Measurements from ENCODE around the gene EDN1.

Gene EDN1

DNA sequence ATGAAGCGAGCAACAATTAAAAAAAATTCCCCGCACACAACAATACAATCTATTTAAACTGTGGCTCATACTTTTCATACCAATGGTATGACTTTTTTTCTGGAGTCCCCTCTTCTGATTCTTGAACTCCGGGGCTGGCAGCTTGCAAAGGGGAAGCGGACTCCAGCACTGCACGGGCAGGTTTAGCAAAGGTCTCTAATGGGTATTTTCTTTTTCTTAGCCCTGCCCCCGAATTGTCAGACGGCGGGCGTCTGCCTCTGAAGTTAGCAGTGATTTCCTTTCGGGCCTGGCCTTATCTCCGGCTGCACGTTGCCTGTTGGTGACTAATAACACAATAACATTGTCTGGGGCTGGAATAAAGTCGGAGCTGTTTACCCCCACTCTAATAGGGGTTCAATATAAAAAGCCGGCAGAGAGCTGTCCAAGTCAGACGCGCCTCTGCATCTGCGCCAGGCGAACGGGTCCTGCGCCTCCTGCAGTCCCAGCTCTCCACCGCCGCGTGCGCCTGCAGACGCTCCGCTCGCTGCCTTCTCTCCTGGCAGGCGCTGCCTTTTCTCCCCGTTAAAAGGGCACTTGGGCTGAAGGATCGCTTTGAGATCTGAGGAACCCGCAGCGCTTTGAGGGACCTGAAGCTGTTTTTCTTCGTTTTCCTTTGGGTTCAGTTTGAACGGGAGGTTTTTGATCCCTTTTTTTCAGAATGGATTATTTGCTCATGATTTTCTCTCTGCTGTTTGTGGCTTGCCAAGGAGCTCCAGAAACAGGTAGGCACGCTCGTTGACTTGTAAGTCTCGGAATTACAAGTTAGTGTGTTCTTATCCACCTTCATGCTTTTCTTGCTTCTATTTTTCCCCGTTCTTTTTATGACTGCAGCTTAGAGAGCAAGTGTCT, at the start of gene EDN1:
Gene EDN1, plus strand, starts transcription at position 429 of the 888 bp plus-strand sequence. Its CDS starts 269 bp downstream, at position 698.
- DNase-seq, result peak; percentile 33 to 55

DNA sequence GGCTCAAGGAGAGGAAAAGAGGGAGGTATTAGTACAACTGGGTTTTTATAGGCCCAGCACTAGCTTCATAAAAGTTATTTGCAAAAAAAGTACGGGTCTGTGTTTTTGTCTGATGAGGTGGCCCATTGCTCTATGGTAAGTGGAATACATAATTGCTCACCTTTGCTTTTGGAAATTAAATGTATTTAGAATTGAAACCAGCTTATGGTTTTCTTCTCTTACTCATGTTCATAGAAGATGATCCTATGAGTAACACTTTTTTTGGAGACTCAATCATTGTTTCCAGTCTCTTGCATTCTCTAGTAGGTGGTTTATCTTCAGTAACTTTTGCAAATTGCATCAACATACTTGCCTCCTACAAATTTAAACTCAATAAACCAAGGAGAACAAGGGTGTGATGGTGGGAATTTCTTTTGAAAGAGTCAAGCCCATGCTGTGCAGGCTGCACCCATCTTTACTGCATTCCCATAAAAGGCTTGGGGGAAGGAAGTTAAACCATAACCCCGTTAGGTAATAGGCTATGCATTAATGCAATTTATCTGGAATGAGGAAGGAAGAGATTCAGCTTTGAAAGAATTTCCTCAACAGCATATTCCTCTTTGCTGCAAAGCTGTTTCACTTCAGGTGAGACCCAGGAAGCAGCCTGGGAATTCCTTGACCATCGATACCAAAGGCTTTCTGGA, 48.5 kb upstream of the EDN1 start:
- DNase-seq, result no peak

- no peak for DNase-seq
These were observed 47.0 kb upstream of the EDN1 start for GRCh38 chr6:12243169-12243568.

DNA sequence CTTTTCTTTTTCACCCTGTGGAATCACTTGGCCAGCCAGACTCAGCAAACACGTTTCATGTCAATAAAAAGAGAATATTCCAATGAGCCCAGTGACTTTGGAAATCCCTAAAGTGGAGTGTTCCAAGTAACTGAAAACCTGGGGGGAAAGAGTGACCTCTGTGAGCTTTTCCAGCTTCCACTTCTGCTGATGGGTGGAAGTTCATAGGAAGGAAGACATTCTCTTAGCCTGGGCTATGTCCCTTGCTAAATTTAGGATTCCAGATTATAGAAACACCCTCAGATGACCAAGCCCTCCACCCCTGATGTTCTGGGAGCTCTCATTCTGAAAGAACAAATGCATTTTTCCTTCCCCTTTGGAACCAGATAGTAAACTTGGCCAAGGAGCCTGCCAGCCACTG, 44.8 kb upstream of the EDN1 start:
- DNase-seq, result no peak

- no peak for DNase-seq
These were observed 44.1 kb upstream of the EDN1 start for GRCh38 chr6:12245763-12246718.

DNA sequence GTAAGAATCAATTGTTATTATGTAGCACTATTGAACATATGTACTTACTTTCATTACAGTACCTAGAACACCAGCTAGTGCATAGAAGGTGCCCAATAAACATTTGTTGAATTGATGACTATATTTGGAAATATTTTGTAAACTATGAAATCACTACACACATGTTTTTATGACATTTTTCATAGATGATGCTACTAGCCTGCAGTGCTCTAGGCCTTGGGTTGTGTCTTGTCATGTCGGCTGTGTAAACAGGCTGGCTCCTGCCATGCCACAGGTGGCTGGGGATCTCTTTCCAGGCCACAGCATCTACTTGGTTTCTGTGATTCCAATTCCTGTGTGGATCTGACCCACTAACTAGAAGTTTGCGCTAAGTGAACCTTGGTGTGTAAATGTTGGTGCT, 43.3 kb upstream of the EDN1 start:
- DNase-seq, result no peak

DNA sequence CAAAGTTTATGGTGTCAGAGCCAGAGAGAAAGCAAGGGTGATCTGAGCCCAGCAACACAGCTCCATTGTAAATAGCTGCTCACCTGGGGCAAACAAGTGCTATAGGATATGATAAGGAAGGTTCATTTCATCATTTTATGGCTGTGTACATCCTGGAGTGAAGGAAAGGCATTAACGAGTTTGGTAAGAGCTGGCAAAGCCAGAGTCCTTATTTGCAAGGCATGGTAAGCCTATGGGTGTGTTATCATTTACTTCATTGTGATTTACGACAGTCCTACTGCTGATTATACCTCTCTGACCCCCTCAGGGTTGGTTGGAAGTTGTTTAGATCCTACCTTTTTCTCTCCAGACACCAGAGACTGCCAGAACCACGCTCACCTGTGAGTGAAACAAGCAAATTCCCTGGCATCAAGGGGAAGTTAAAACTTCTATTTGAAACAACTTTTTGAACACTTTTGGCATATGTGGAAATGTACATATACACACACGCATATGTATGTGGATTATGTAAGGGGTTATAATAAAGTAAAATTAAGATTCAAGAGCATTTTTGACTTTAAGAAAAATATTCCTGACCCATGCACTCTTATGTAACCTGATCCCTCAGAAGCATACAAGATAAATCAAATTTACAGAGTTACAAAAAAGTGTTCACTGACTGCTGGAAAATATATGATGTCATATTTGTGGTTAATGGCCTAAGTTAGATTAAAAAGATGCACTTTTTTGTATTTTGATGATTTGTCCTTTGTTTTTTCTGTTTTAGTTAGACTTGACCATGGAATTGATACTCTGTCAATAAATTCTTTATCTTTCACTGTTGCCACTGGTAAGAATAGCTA, 40.4 kb upstream of the EDN1 start:
- no peak for DNase-seq

- DNase-seq, result no peak
These were observed 39.8 kb upstream of the EDN1 start for GRCh38 chr6:12250383-12250770.

DNA sequence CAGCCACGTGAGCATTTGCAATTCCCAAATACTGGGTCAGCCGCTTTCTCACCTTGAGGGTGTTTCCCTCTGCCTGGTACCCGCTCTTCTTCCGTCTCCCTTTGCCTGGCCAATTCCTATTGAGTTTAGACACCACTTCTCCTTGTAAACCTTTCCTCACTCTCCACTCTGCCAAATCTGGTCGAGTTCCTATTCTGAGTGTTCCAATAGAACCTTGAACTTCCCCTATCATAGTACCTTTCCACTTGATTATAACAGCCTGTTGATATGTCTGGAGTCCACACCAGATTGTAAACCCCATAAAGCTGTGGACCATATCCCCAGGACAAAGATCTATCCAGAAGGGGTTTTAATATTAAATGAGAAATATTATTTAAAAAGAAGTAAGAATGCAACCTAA, 36.0 kb upstream of the EDN1 start:
- no peak for DNase-seq

DNA sequence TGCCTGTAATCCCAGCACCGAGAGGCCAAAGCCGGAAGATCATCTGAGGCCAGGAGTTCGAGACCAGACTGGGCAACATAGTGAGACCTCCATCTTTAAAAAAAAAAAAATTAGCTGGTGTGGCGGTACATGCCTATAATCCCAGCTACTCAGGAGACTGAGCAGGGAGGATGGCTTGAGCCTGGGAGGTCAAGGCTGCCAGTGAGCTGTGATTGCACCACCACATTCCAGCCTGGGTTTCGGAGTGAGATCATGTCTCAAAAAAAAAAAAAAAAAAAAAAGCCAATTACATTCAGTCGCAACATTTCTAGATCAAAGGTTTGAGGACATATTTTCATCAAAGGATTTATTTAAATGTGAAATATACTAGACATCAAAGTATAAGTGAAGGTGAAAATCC, 32.0 kb upstream of the EDN1 start:
- DNase-seq, result no peak

GRCh38 chr6:12258591-12259075, 31.5 kb upstream of the EDN1 start:
- no peak for DNase-seq

GRCh38 chr6:12260458-12261093, 29.6 kb upstream of the EDN1 start:
- no peak for DNase-seq

GRCh38 chr6:12261502-12261901, 28.7 kb upstream of the EDN1 start:
- DNase-seq, result no peak

DNA sequence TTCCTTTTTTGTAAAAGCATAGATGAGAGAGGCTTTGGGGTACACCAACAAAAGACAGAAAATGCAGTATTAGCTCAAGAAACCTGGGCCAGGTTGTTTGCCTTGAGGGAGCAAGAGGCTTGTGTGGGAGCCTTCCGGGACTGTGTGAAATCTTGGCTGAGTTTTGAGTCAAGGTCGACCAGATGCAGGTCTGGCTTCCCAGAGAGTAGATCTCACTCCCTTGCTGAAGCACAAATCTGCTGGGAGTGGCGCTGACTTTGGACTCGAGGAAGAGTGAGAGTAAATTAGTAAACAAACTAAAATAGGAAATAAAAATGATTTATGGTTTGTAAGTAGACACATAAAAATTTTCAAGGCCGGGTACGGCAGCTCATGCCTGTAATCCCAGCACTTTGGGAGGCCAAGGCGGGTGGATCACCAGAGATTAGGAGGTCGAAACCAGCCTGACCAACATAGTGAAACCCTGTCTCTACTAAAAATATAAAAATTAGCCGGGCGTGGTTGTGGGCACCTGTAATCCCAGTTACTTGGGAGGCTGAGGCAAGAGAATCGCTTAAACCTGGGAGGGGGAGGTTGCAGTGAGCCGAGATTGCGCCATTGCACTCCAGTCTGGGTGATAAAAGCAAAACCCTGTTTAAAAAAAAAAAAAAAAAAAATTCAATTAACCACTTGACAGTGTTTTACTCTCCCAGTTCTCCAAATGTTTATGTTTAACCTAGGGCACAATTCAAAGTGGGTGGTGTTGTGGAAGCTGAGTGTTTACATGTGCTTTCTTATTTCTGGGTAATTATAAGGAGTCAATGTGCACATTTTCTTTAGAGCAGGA, 27.7 kb upstream of the EDN1 start:
- DNase-seq, result no peak

DNA sequence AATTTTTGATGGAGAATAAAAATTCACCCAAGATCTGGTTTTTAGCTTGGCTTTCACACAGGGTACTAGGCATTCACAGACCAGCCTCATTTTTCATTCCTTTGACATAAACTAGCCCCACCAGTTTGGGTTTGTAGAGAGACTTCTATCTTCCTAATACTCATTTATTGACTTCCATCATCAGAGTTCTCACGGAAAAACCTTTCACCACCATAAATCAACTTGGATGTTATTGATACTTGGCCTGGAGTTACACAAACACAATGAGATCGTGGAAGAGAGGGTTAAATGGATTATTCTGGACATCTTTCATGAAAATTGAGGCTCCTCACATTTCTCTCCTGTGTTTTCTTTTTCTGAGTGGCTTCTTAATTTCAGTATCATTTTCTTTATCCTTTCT, 26.8 kb upstream of the EDN1 start:
- DNase-seq, result no peak

- no peak for DNase-seq
These were observed 25.5 kb upstream of the EDN1 start for GRCh38 chr6:12264671-12265070.

DNA sequence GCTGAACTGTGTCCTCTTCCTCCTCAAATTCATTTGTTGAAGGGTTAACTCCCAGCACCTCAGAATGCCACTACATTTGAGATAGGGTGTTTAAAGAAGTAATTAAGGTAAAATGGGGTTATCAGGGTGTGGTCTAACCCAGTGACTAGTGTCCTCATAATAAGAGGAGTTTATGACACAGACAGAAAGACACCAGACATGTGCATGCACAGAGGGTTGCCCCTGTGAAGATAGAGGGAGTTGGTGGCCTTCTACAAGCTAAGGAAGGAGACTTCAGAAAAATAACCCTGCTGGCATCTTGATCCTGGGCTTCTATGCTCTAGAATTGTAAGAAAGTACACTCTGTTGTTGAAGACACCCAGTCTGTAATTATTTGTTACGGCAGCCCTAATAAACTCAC, 24.9 kb upstream of the EDN1 start:
- no peak for DNase-seq

DNA sequence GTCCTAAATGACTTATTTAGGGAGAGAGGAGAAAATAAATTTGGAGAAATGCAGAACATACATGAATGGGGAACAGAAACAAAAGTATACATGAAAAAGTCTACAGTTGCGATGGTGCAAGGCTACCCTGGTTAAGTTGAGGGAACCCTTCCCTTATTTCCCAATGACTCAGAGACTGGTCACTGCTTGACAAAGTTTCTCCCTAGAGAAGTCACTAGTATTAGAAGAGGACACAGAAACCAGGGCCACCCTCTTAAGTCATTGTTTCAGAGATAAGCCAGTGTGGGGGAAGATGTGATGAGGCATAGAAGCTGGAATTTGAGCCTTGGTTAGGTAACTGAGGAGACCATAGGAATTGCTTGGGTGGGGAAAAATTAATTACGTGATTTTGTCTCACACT, 24.4 kb upstream of the EDN1 start:
- DNase-seq, result no peak

- no peak for DNase-seq
These were observed 23.6 kb upstream of the EDN1 start for GRCh38 chr6:12266571-12266970.

GRCh38 chr6:12269110-12269509, 21.1 kb upstream of the EDN1 start:
- DNase-seq, result no peak

All from stimulated activated CD4-positive, alpha-beta T cell treated with anti-CD3 and anti-CD28 coated beads, Interleukin-4, amount 100 ng/mL, for 4 hours (primary cell).